Kidney epithelial cell (primary cell): ENCODE measurements around the gene CIAPIN1. TPM values are rescaled to one million over a fixed set of nuclear protein-coding genes. Genes with fewer than 3 reads are reported as not detected.

ENCODE experiments used
- DNase-seq: peaks from one replicate; pipeline ENCODE4 v3.0.0-alpha.2; 2010; ENCODE audit warnings: low read depth
- H3K27me3 ChIP-seq: 2 replicates; pipeline ENCODE4 v1.6.0; 2011; ENCODE audit warnings: low read length; ENCODE audit not compliant: control insufficient read depth, insufficient read depth
- H3K36me3 ChIP-seq: 2 replicates; pipeline ENCODE4 v1.5.1; 2011; ENCODE audit warnings: low read length; ENCODE audit not compliant: control insufficient read depth, insufficient read depth
- H3K4me3 ChIP-seq: 2 replicates; pipeline ENCODE4 v1.5.1; 2011; ENCODE audit warnings: low read depth, mild to moderate bottlenecking, control low read depth, low read length
- total RNA-seq: library from RNA; depleted of rRNA; stranded (reverse); fragments of >200 nt; gene quantifications from 2 replicates; pipeline ENCODE4 v1.2.3, GENCODE V29; 2015
- TF ChIP-seq, protein P1 (sequence below): IDR thresholded peaks from 2 replicates; pipeline ENCODE4 v1.5.1; 2011; ENCODE audit warnings: mild to moderate bottlenecking, moderate library complexity, low read length, control low read depth, inconsistent platforms; ENCODE audit not compliant: insufficient read depth, poor library complexity, severe bottlenecking

The CIAPIN1 gene
- total RNA-seq, 1 donor from 2014 or later = 80.3 TPM

DNA sequence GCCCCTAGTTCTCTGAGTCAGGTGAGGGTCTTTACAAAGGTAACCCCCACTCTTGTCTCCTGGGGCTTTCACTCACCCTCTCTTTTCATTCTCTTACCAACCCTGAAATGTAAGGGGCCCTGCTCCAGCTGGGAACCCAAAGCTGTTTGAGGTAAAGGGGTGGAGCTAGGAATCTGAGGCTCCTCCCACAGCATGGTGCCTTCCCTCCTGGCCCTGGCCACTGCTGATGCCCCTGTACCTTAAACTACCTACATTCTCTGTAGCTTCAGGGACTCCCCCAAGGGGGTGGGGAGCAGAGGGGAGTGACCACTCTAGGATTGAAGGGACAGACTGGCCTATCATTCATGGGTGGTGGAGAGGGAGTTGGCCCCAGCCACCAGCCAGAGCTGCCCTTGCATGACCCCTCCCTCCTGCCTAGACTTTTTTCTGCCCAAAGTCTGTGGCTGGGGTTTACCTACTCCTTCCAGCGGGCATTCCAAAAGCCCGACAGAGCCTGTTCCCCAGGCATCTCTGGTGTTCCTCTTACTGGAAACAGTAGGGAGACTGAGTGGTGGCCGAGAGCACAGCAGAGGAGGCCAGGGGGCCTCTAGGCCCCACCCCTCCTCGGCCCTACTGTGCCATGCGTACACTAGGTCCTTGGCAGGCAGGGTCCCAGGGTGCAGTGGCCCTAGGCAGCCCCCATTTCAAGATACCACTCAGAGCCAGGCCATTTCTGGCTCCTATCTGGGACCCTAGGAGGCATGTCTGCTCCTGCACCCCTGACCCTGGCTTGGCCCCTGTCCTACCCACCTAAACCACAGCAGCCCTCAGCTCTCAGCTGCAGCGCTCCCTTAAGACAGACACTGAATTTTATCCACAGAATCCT is 29.6 kb upstream of the CIAPIN1 start:
- no peak for DNase-seq
- TF ChIP-seq, protein P1, sequence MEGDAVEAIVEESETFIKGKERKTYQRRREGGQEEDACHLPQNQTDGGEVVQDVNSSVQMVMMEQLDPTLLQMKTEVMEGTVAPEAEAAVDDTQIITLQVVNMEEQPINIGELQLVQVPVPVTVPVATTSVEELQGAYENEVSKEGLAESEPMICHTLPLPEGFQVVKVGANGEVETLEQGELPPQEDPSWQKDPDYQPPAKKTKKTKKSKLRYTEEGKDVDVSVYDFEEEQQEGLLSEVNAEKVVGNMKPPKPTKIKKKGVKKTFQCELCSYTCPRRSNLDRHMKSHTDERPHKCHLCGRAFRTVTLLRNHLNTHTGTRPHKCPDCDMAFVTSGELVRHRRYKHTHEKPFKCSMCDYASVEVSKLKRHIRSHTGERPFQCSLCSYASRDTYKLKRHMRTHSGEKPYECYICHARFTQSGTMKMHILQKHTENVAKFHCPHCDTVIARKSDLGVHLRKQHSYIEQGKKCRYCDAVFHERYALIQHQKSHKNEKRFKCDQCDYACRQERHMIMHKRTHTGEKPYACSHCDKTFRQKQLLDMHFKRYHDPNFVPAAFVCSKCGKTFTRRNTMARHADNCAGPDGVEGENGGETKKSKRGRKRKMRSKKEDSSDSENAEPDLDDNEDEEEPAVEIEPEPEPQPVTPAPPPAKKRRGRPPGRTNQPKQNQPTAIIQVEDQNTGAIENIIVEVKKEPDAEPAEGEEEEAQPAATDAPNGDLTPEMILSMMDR = no peak

GRCh38 chr16:57475711-57476339 is 28.6 kb upstream of the CIAPIN1 start:
- no peaks in the 10 kb centered on the region for H3K27me3 ChIP-seq
- TF ChIP-seq, protein P1 = peak; percentile 91
- peaks cover 4% of the 10 kb centered on the region for H3K36me3 ChIP-seq
- no peak for DNase-seq
- H3K4me3 ChIP-seq = no peak overlapping the region

More for the DNA sequence above, 29.6 kb upstream of the CIAPIN1 start:
- Histone ChIP-seq H3K27me3 (no peaks in the 10 kb centered on the region), H3K4me3 (no peak overlapping the region), H3K36me3 (peaks cover 2% of the 10 kb centered on the region)

GRCh38 chr16:57474671-57475661 is 27.8 kb upstream of the CIAPIN1 start:
- peaks cover 5% of the 10 kb centered on the region for H3K36me3 ChIP-seq
- H3K27me3 ChIP-seq = no peaks in the 10 kb centered on the region
- TF ChIP-seq, protein P1 = no peak
- H3K4me3 ChIP-seq = no peak overlapping the region
- DNase-seq = no peak

GRCh38 chr16:57473906-57474305 is 26.7 kb upstream of the CIAPIN1 start:
- no peak for DNase-seq
- H3K4me3 ChIP-seq = no peak overlapping the region
- H3K27me3 ChIP-seq = no peaks in the 10 kb centered on the region
- TF ChIP-seq, protein P1 = no peak
- peaks cover 8% of the 10 kb centered on the region for H3K36me3 ChIP-seq

- DNase-seq = no peak
- no peak overlapping the region for H3K4me3 ChIP-seq
- H3K36me3 ChIP-seq = peaks cover 9% of the 10 kb centered on the region
- H3K27me3 ChIP-seq = no peaks in the 10 kb centered on the region
- TF ChIP-seq, protein P1 = no peak
These were observed 26.1 kb upstream of the CIAPIN1 start for GRCh38 chr16:57473176-57473840.
